Stimulated activated CD4-positive, alpha-beta T cell treated with anti-CD3 and anti-CD28 coated beads, Interleukin-15, amount 100 ng/mL, for 1 hour (primary cell): ENCODE results near the gene TMEM39B.
"Not testable (repeated sequence)": the region's sequence is repeated elsewhere in the genome, so short reads cannot be mapped to it uniquely, and the experiment has no call there.

Source experiments
- DNase-seq, 2 donors: peaks; one replicate each; pipeline ENCODE4 v3.0.0-alpha.2; 2020; ENCODE audit warnings: low read depth in 1 of 2, low spot score in 1 of 2

The TMEM39B gene

DNA sequence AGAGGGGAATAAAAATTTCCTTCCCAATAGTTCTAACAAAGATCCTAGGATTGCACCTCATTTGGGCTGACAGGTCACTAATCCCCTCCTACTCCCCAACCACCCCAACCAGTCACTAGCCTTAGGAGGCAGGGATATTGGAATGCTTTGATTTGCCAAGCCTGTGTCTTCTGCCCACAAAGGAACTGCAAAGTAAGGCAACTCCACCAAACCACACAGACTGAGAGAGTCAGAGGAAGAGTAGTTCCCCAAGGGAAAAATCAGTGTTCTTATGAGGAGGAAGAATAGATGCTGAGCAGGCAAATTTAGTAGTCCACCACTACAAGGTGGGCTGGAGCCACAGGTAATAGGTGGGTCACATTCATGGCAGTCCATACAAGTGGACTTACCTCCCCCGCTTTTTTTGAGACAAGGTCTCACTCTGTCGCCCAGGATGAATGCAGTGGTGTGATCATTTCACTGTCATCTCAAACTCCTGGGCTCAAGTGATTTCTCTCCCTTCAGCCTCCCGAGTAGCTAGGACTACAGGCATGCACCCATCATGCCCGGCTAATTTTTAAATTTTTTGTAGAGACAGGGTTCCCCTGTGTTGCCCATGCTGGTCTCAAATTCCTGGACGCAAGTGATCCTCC, 3.7 kb upstream of the TMEM39B start:
- no peak for DNase-seq

DNA sequence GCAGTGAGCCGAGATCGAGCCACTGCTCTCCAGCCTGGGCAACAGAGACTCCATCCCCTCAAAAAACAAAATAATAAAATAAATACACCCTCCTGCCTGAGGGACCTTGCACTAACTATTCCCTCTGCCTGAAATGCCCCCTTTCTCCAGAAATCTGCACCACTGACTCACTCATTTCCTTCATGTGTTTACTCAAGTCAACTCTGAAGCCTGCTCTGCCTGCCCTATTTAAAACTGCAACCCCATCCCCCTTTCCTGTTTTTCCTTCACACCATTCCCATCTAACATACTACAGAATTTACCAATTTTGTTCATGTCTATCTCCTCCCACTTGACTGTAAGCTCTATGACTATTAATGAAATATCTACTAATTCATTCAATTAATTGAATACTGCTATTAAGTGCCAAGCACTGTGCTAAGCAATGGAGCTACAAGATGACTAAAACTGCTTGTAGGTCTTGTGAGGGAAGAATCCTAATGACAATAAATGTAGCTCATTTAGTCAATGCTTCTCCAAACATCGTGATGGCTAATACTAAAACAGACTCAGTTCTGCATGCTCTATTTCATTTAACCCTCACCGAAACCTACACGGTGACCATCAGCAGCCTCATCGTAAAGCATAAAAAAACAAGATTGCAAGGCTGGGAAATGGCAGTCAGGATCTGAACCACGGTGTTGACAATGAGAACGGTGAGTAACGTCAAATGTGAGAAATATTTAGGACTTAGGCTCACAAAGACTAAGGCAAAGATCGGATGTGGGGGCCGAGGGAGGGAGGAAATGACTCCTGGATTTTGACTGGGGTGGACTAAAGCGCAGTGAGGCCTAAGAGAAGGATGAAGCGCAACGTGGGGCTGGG, 749 bp upstream of the TMEM39B start:
- DNase-seq = no peak

DNA sequence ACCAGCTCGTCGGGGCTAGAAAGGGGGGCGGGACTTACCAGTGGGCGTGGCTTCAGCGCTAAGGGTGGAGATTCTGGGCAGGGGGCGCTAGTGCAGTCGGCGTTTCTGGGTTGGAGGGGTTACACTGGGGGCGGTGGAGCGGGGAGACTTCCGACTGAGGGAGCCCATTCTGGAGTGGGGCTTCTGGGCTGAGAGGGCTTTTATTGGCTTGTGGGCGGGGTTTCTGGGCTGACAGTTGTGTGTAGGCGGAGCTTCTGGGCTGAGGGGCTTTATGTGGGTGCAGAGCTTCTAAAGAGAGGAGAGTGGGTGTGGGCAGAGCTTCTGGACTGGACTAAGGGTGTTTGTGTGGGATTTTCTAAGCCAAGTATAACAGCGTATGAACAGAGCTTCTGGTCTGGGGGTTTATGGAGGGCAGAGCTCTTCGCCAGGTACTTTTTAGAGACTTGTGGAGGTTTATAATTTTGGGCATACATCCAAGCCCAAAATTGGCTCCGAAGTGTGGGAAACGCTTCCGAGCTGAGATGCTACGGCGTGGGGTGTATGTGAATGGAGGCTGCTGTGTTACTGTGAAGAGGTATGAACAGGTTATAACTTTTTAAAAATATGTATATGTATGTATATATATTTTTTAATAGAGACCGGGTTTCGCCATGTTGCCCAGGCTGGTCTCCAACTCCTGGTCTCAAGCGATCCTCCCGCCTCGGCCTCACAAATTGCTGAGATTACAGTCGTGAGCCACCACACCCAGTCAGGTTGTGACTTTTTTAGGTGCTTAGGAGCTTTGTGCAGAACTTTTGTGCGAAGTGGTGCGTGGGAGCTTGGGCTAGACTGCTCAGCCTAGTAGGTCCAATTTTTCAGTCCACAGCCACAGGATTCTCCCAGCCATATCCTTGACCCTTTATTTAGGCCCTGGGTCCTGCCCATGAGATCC, 825 bp downstream of the TMEM39B start:
- DNase-seq = no peak

DNA sequence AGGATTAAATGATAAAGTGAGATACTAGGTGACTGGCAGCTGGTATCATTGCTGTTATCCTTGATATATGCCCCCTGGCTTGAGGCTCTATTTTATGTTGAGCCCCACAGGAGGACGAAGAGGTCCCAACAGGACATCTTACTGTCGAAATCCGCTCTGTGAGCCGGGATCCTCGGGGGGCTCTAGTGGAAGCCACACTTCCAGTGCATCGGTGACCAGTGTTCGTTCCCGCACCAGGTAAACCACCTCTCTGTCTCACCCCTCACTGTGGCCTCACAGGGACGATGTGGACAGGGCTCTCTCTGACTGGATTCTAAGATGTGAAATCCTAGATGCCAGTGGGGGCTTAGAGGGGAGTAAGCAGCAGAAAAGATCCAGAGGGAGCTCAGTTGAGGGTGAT, 2.1 kb downstream of the TMEM39B start:
- DNase-seq = no peak

DNA sequence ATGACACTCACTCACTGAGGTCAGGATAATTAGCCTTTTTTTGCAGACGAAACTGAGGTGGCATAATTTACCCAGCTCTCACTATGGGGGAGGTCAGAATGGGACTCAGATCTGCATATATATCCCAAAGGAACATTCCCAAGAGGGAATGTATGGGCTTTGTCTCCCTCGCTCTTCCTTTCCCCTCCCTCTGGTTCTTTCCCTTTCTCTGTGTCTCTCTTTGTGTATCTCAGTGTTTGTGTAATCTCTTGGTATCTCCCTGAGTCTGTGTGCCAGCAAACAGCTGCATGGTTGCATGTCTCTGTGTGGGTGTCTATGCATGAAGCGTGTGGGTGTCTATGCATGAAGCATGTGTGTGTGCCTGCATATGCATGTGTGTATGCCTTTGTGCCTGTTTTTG, 4.7 kb downstream of the TMEM39B start:
- no peak for DNase-seq

DNA sequence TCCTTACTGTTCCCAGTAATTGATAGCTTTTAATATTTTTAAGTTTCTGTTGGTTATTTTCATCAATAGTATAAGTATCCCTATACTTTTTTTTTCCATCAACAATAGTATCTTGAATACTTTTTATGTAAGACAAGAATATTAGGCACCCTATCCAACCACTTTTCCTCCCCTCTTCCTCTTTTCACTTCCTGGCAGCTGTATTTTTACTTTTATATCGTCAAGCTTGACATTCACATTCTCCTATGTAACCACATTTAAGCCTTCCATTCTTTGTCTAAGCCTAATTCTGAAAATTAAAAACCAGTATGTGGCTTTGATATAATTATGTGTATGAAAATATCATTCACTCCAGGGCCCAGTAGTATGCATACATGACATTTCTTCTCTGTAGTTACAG, 9.3 kb downstream of the TMEM39B start:
- no peak for DNase-seq

DNA sequence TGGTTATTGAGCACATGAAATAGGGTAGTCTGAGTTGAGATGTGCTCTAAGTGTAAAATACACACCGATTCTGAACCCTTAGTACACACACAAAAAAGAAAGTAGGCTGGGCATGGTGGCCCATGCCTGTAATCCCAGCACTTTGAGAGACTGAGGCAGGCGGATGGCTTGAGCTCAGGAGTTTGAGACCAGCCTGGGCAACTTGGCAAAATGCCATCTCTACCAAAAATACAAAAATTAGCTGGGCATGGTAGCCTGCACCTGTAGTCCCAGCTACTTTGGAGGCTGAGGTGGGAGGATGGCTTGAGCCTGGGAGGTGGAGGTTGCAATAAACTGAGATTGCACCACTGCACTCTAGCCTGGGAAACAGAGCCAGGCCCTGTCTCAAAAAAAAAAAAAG, 13.6 kb downstream of the TMEM39B start:
- not testable (repeated sequence) for DNase-seq

DNA sequence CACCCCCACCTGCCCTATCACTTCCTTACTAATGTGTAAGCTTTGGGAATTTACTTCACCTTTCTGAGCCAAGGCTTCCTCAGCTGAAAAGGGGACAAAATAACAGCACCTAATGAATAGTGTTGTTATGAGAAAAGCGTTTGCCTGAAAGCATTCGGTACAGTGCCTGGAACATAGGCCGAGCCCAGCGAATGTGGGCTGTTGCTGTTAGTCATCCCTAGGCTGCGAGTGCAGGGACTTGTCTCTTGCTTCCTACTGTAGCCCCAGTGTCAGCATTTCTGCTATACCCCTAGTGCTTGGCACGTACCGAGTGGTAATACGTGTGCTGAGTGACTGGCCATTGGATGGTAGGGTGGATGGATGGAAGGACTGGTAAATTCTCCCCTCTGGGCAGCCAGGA, 18.4 kb downstream of the TMEM39B start:
- DNase-seq = no peak

DNA sequence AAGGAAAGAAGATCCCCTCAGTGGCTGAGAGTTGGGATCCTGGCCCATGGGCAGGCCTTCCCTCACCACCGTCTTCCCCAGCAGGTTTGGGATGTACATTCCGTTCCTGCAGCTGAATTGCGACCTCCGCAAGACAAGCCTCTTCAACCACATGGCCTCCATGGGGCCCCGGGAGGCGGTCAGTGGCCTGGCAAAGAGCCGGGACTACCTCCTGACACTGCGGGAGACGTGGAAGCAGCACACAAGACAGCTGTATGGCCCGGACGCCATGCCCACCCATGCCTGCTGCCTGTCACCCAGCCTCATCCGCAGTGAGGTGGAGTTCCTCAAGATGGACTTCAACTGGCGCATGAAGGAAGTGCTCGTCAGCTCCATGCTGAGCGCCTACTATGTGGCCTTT, 18.9 kb downstream of the TMEM39B start:
- DNase-seq = no peak

DNA sequence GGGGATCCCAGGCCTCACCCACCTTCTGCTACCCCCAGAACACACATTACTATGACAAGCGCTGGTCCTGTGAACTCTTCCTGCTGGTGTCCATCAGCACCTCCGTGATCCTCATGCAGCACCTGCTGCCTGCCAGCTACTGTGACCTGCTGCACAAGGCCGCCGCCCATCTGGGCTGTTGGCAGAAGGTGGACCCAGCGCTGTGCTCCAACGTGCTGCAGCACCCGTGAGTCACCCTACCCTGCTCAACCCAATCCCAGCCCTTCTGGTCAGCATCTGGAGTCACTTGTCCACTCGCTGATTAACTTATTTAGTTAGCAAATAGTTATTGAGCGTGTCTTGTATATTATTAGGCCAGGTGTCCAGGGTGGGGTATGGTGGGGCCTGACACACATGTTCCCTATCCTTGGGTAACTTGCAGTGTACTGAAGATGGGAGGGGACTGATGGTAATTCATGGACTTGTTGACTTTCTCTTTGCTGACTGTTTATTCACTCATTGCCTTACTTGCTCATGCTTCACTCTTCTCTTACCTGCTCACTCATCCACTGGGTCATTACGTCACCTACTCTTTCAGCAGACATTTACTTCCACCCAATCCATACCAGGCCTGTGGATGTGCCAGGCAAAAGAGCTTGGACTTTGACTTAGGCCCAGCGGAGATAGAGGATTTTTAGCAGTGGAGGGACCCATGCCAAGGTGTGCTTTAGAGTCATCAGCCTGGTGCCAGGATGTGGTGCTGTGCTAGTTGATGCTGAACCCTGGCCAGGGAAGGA, 22.2 kb downstream of the TMEM39B start:
- no peak for DNase-seq

DNA sequence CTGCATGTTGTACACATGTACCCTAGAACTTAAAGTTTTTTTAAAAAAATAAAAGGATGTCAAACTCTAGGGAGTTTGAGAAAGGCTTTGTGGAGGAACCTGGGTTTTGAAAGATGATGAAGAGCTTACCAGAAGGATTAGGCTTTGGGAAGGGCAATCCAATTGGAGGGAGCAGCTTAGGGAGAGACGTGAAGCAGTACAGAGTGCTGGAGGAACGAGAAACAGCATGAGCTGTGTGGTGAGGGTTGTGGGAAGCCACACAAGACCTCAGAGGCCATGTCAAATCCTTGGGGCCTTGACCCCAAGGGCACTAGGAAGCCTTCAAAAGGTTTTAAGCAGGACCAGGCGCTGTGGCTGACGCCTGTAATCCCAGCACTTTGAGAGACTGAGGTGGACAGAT, 26.7 kb downstream of the TMEM39B start:
- DNase-seq = no peak

DNA sequence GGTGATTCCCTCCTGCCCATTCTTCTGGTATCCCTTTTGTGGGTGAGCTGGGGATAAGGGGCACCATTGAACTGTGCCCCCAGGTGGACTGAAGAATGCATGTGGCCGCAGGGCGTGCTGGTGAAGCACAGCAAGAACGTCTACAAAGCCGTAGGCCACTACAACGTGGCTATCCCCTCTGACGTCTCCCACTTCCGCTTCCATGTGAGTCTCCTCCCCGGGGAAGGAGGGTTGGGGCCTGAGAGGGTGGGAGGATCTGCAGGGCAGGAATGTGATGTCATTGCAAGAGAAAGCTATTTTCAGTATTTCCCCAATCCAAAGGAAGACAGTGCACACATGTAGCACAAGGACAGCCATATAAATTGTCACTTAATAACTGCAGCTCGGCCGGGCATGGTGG, 27.6 kb downstream of the TMEM39B start:
- no peak for DNase-seq

DNA sequence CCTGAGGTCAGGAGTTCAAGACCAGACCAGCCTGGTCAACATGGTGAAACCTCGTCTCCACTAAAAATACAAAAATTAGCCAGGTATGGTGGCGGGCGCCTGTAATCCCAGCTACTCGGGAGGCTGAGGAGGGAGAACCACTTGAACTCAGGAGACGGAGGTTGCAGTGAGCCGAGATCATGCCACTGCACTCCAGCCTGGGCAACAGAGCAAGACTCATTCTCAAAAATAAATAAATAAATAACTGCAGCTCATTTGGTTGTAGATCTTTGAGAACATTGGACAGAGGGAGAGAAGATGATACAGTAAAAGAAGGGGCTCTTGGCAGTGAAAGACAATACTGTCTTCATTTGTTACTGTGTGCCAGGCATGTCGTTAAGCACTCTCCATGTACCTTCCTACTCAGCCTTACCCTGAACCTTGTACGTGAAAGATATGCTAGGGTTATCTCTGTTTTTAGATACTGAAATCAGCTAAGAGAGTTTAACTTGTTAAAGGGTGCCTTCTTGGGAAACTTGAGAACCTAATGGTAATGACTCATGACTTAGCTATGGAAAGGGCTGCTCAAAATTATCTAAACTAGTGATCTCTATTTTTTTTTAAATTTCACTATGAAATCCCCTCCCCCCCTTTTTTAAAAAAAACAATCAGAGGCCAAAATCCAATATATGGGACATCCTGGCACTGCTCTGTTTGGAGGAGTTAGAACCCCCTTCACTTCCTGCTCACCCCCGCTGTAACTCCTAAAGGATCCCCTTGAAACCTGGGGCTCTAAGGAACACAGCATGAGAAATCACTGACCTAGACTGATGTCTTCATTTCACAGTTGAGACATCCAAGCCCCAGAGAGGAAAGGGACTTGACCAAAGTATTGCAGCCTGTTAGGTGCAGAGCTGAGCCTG, 28.3 kb downstream of the TMEM39B start:
- no peak for DNase-seq

DNA sequence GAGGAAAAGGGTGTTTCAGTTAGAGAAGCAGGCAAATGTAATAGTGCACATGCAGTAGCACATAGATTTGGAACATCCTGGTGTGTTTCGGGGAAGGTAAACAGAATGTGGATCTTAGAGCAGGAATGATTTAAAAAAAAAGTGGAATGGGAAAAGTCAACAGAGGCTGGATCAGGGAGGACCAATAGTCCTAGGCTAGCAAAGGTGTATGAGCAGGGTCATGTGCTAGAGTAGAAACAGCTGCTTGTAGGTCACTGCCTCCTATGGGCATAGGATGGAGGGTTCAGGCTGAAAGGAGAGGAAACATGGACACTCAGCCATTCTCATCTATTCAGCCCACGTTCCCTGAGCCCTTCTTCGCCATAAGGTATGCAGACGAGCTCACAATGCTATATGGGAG, 31.4 kb downstream of the TMEM39B start:
- no peak for DNase-seq

DNA sequence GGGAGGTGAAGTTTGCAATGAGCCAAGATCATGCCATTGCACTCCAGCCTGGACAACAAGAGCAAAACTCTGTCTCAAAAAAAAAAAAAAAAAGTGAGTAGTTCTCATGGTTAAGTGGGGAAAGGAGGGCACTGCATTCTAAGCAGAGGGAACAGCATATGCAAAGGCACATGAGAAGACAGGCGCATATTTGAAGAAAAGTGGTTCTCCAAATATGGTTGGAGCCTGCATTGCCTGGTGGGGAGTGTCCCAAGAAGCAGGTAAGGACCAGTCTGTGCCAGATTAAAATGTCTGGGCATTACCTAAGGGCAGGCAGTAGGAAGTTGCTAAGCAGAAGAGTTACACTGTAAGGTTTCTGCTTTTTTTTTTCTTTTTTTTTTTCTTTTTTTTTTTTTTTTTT, 32.6 kb downstream of the TMEM39B start:
- DNase-seq = no peak

DNA sequence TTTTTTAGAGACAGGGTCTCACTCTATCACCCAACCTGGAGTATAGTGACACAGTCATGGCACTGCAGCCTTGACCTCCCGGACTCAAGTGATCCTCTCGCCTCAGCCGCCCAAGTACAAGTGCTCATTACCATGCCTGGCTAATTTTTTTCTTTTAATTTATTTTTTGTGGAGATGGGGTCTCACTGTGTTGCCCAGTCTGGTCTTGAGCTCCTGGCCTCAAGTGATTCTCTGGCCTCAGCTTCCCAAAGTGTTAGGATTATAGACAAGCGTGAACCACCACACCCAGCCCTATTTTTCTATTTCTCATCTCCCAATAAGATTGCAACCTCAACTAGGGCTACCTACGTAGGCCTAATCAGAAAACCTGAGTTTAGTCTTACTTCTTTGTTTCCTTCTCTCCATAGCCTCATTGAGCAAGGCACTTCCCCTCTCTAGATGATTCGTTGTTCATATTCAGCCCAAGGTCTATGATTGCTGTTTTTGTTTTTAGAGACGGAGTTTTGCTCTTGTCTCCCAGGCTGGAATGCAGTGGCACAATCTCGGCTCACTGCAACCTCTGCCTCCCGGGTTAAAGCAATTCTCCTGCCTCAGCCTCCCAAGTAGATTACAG, 34.0 kb downstream of the TMEM39B start:
- no peak for DNase-seq

DNA sequence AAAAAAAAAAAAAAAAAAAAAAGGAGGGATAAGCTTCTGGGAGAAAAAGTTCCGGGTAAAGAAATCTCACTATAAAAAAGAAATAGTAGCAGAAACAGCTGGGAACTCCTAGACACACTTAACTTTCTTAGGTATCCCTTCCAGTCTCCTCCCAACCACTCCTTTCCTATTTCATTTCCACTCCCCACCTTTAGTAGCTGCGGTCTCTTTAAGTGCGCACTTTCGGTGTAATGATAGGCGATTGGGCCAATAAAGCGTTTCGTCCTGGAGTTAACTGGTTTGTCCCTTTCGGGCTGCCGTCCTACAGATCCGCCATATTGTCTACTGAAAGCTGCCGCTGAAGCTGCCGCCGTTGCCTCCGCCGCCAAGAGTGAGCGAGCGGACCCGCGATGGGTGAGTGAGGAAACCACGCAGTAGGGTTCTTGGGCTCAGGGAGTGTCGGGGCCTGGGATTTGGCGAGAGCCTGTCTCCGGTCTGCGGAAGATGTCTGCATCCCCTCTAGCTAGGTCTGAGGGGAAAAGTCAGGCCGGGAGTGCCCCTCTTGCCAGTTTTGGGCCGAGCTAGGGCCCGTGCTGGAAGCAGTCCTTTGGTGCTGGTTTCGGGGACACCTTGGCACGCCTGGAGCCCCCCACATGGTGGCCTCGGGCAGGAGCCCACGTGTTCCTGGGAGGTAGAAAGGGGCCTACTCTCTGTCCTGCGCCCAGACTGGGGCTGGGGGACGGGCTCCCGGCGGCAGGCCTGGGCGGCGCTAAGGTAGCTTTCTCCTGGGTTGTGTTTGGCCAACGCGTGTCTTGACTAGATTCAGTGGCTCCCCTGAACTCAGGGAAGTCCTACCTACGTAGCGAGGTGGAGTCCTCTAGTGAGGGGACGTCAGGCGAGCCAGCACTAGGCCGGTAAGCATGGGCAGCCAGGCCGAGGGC, 35.3 kb downstream of the TMEM39B start, which contains the start of gene KPNA6:
Gene KPNA6, plus strand, starts transcription at position 315 of the 920 bp plus-strand sequence. Its CDS starts 75 bp downstream, at position 390.
- DNase-seq = peak; percentile 75 to 83

DNA sequence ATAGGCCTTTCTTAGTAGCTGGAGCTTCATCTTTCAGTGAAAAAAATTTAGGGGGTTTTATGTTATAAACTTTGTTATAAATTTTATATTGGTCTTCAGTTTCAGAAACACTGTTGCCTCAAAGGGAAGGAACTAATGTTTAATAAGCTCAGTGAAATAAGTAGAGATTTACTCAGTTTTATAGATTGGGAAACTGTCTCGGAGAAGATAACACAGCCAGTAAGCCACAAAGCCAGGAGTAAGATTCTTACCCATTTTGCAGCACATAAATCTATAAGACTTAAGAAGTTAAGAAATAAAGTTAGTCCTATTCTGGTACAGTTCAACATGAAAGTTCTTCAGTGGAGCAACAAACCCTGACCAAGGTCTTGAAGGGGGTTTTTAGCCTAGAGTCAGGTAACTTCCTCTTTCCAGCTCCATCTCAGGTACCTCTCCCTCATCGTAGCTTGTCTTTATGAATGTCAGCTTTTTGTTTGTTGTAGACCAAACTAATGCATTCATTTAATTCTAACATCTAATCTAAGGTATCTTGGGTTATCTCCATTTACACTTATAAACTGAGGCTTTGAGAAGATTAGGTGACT, 38.4 kb downstream of the TMEM39B start:
- no peak for DNase-seq
